MCF 10A (cell line): ENCODE results near the gene SLC9A3. TPM values are rescaled to one million over a fixed set of nuclear protein-coding genes. Genes with fewer than 3 reads are reported as not detected.

Experiments used
- BruUV-seq: library from RNA; stranded (reverse); fragments of 400-500 nt; replicated peaks from 2 replicates; lab custom pipeline; 2021; lab: Mats Ljungman, UMichigan
- CTCF ChIA-PET: fragments of 300-600 bp; sonication (Branson Sonifier 250); formaldehyde crosslinking; extraction: SDS; loops from one replicate; lab custom pipeline; 2021; ENCODE audit warnings: antibody characterized with exemption, inconsistent platforms; lab: Yijun Ruan, JAX
- POLR2A ChIA-PET: fragments of 300-600, 350-650 bp; sonication (Branson Sonifier 250); formaldehyde crosslinking; extraction: SDS; loops from one replicate; lab custom pipeline; 2020; ENCODE audit warnings: antibody characterized with exemption, inconsistent platforms; lab: Yijun Ruan, JAX
- DNase-seq: peaks from one replicate; pipeline ENCODE4 v3.0.0-alpha.2; 2018; ENCODE audit not compliant: unreplicated experiment
- H3K27ac Mint-ChIP-seq: one replicate; pipeline ENCODE4 v1.8.0; 2022; ENCODE audit warnings: mild to moderate bottlenecking, low read depth, mixed read lengths; ENCODE audit not compliant: unreplicated experiment
- H3K27me3 Mint-ChIP-seq: one replicate; pipeline ENCODE4 v1.8.0; 2022; ENCODE audit warnings: mixed read lengths; ENCODE audit not compliant: insufficient read depth, unreplicated experiment
- H3K36me3 Mint-ChIP-seq: one replicate; pipeline ENCODE4 v1.8.0; 2022; ENCODE audit warnings: mild to moderate bottlenecking, moderate library complexity, mixed read lengths; ENCODE audit not compliant: insufficient read depth, unreplicated experiment
- H3K4me1 Mint-ChIP-seq: one replicate; pipeline ENCODE4 v1.8.0; 2022; ENCODE audit warnings: mixed read lengths; ENCODE audit not compliant: insufficient read depth, unreplicated experiment
- H3K4me3 Mint-ChIP-seq: one replicate; pipeline ENCODE4 v1.8.0; 2022; ENCODE audit warnings: mild to moderate bottlenecking, moderate library complexity, mixed read lengths; ENCODE audit not compliant: unreplicated experiment
- H3K9me3 Mint-ChIP-seq: one replicate; pipeline ENCODE4 v1.8.0; 2022; ENCODE audit warnings: mixed read lengths; ENCODE audit not compliant: unreplicated experiment
- intact Hi-C: fragments of 100-400 bp; cut with micrococcal nuclease; formaldehyde crosslinking; loops from 2 replicates; pipeline ENCODE4 v1.14.1; 2022
- total RNA-seq: library from RNA; stranded (reverse); gene quantifications from 2 replicates; pipeline ENCODE4 v1.2.3, GENCODE V29; 2022
- TF ChIP-seq, protein P1 (sequence below): fragments of 200-600 bp; IDR thresholded peaks from one replicate; pipeline ENCODE4 v1.8.0; 2022; ENCODE audit warnings: antibody characterized with exemption, mild to moderate bottlenecking; ENCODE audit not compliant: unreplicated experiment

Gene SLC9A3
- total RNA-seq, 1 experiment from 2014 or later, result 1.0 TPM

DNA sequence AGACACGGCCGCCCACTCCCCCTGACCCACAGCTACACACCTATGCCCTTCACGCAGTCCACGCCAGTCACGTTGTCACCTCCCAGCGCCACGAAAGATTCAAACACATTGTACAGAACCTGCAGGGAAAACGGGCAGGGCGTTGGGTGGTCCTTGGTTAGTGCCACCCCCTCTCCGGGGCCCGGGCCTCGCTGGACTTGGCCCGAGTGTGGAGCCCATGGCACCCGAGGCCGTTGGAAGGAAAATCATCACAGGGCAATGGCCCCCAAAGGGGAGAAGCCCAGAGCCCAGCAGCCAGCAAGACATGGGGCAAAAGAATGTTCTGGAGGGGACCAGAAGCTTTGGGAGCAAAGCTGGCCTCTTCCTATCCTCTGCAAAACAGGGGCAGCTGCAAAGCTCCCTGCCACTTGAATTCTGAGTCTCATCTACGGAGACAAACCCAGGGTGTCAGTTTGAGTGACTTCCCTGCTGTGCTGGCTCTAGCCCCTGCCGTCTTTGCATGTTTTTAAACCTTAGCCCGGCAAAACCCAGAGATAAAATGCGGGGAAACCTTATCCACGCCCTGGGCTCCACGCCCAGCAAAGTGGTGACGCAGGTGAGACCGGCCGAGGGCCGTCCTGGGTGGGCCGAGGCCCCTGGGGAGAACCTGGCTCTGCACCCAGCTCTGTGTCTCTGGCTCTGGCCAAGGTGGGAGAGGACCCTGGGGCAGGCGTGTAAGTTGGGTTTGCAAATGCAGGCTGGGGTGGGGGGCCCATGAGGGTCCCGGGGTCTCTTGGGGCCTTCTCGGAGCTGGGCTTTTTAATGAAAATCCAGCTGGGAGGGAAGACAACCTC is 38.9 kb downstream of the SLC9A3 start:
- no peaks in the 10 kb centered on the region for H3K9me3 Mint-ChIP-seq
- intact Hi-C loops, result no loop called here
- TF ChIP-seq, protein P1, sequence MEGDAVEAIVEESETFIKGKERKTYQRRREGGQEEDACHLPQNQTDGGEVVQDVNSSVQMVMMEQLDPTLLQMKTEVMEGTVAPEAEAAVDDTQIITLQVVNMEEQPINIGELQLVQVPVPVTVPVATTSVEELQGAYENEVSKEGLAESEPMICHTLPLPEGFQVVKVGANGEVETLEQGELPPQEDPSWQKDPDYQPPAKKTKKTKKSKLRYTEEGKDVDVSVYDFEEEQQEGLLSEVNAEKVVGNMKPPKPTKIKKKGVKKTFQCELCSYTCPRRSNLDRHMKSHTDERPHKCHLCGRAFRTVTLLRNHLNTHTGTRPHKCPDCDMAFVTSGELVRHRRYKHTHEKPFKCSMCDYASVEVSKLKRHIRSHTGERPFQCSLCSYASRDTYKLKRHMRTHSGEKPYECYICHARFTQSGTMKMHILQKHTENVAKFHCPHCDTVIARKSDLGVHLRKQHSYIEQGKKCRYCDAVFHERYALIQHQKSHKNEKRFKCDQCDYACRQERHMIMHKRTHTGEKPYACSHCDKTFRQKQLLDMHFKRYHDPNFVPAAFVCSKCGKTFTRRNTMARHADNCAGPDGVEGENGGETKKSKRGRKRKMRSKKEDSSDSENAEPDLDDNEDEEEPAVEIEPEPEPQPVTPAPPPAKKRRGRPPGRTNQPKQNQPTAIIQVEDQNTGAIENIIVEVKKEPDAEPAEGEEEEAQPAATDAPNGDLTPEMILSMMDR, result no peak
- no peak for DNase-seq
- no peak overlapping the region for H3K27ac Mint-ChIP-seq
- ChIA-PET POLR2A (no interaction called here), CTCF (interaction anchor here (0.6 kb wide), 1 partner anchor 295 kb away, joined by 3 read pairs; no protein-coding TSS in a partner anchor)
- no peak overlapping the region for H3K4me3 Mint-ChIP-seq
- no TSS peak for BruUV-seq
- H3K4me1 Mint-ChIP-seq, result no peaks in the 10 kb centered on the region
- H3K27me3 Mint-ChIP-seq, result no peaks in the 10 kb centered on the region
- H3K36me3 Mint-ChIP-seq, result peaks cover 5% of the 10 kb centered on the region

DNA sequence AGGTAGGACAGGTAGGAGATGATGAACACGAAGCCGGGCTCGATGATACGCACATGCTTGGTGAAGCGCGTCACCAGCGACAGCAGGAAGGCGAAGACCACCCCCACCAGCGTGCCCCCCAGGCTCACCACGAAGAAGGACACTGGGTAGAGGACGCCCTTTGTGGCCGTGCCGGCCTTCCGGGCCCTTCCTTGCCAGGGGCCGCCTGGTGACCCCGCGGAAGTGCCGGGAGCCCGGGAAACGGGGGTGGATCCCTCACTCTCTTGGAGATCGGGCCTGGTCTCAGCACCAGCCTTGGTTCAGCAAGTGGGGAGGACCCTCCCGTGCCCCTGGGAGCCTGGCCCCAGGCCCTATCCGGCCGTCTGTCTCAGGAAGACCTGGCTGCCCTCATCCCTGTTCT is 39.7 kb downstream of the SLC9A3 start:
- TF ChIP-seq, protein P1, result no peak
- no peaks in the 10 kb centered on the region for H3K27me3 Mint-ChIP-seq
- no TSS peak for BruUV-seq
- no peaks in the 10 kb centered on the region for H3K9me3 Mint-ChIP-seq
- POLR2A ChIA-PET, result no interaction called here
- no peak overlapping the region for H3K4me3 Mint-ChIP-seq
- DNase-seq, result no peak
- no peaks in the 10 kb centered on the region for H3K4me1 Mint-ChIP-seq
- peaks cover 5% of the 10 kb centered on the region for H3K36me3 Mint-ChIP-seq
- no peak overlapping the region for H3K27ac Mint-ChIP-seq
- intact Hi-C loops, result no loop called here
- CTCF ChIA-PET, result no interaction called here

DNA sequence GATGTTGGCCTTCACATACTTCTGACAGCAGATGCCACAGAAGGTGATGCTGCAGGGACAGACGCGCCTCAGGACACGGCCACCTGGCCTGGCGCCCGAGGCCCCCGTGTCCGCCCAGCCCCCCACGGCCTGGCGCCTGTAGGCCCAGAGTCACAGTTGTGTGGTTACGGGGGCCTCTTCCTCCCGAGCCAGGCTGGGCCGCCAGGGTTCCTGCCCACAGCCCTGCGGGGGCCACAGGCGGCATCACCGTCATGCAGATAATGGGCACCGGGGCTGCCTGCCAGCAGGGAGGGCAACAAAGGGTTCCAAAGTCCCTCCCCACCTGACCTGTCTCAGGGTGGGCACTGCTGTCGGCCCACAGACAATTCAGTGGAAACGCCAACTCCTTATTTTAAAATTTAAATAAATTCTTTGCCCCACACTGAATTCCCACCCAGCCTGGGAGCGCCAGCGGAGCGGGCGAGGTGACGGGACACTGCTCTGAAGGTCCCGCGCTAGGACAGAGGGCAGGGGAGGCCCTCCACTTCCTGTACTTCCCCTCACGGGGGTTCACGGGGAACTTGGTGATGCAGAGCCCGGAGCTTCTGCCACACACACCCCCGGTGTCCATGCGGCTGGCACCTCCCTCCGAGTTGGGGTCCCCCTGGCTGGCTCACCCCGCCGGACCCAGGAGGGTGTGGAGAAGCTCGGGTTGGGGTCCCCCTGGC is 40.7 kb downstream of the SLC9A3 start:
- Mint-ChIP-seq H3K4me1 (no peaks in the 10 kb centered on the region), H3K36me3 (peaks cover 5% of the 10 kb centered on the region), H3K9me3 (no peaks in the 10 kb centered on the region), H3K27ac (no peak overlapping the region), H3K4me3 (no peak overlapping the region), H3K27me3 (no peaks in the 10 kb centered on the region)
- TF ChIP-seq, protein P1, result no peak
- POLR2A ChIA-PET, result no interaction called here
- DNase-seq, result no peak
- intact Hi-C loops, result no loop called here
- CTCF ChIA-PET, result no interaction called here
- no TSS peak for BruUV-seq

DNA sequence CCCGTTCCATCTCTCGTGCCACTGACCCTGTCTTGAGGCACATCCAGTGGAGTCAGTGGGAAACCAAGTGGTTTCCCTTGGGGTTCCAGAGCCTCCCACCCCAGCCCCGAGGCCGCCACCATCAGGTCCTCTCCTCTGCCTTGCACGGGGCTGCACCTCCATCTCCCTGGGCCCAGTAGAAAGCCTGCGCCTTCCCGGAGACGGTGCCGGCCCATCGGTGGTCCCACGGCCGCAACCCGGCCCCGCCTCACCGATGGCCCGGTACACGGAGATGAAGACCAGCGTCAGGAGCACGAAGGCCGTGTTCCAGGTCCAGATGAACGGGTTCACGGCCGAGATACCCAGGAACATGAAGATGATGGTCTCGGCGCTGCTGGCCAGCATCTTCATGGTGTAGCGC is 41.2 kb downstream of the SLC9A3 start:
- no peak overlapping the region for H3K27ac Mint-ChIP-seq
- peaks cover 5% of the 10 kb centered on the region for H3K36me3 Mint-ChIP-seq
- H3K27me3 Mint-ChIP-seq, result peaks cover under 1% of the 10 kb centered on the region
- ChIA-PET POLR2A (no interaction called here), CTCF (no interaction called here)
- intact Hi-C loops, result no loop called here
- TF ChIP-seq, protein P1, result no peak
- no TSS peak for BruUV-seq
- no peaks in the 10 kb centered on the region for H3K4me1 Mint-ChIP-seq
- H3K4me3 Mint-ChIP-seq, result no peak overlapping the region
- no peak for DNase-seq
- H3K9me3 Mint-ChIP-seq, result no peaks in the 10 kb centered on the region
